Testis (tissue), 3 donors: ENCODE results near the gene PROB1. TPM values are rescaled to one million over a fixed set of nuclear protein-coding genes. Genes with fewer than 3 reads are reported as not detected.

Experiments used
- DNase-seq: peaks from one replicate; pipeline ENCODE4 v3.0.0-alpha.2; 2019
- H3K27ac ChIP-seq, 2 donors: fragments of 200-600 bp; sonication (generic); one replicate each; pipeline ENCODE4 v1.5.1; 2019
- H3K27me3 ChIP-seq: fragments of 200-600 bp; sonication (generic); one replicate; pipeline ENCODE4 v1.5.1; 2019
- H3K36me3 ChIP-seq: fragments of 200-600 bp; sonication (generic); one replicate; pipeline ENCODE4 v1.5.1; 2017; ENCODE audit warnings: low read depth; ENCODE audit errors: missing control alignments
- H3K4me1 ChIP-seq: fragments of 200-600 bp; sonication (generic); one replicate; pipeline ENCODE4 v1.5.1; 2019
- H3K4me3 ChIP-seq, 2 donors: fragments of 200-600 bp; sonication (generic); one replicate each; pipeline ENCODE4 v1.5.1; 2017 to 2019
- H3K9me3 ChIP-seq: fragments of 200-600 bp; sonication (generic); one replicate; pipeline ENCODE4 v1.5.1; 2017
- CTCF ChIP-seq, 3 experiments: fragments of 450-650 bp in 2 of 3; fragments of 200-600 bp in 1 of 3; sonication (generic) in 1 of 3; IDR thresholded peaks; one replicate each; pipeline ENCODE4 v1.5.1; 2016 to 2019; ENCODE audit warnings: antibody characterized with exemption in 3 of 3, mild to moderate bottlenecking in 2 of 3, moderate library complexity in 1 of 3
- POLR2A ChIP-seq: fragments of 450-650 bp; IDR thresholded peaks from one replicate; pipeline ENCODE4 v1.6.1; 2017; ENCODE audit warnings: antibody characterized with exemption, mild to moderate bottlenecking, moderate library complexity
- WGBS, 2 donors: methylation state at CpG; one replicate each; pipeline ENCODE4 v1.1.5; 2018; 5-methylcytosine and 5-hydroxymethylcytosine counted together
- intact Hi-C: fragments of 100-400 bp; cut with DNase I; formaldehyde crosslinking; loops from one replicate; pipeline ENCODE4 v1.15.1; 2023; ENCODE audit warnings: low total_unique reads
- polyA plus RNA-seq: library from polyadenylated mRNA; stranded (reverse); fragments of 350-450 nt; fragmentation: Illumina TruSeq; extraction: RNeasy Lipid Tissue Mini Kit (QIAGEN cat#74804); gene quantifications from one replicate; pipeline ENCODE4 v1.2.3, GENCODE V29; 2014; ENCODE audit warnings: low read depth, low replicate concordance; ENCODE audit not compliant: insufficient read depth
- total RNA-seq, 2 donors: library from RNA; depleted of rRNA; stranded (reverse); fragments of >200 nt; gene quantifications; one replicate each; pipeline ENCODE4 v1.2.3, GENCODE V29; 2016

The PROB1 gene
- total and polyA plus RNA-seq, 3 donors from 2014 or later = 1.5 to 3.6 (median 2.7) TPM

- Histone ChIP-seq H3K27ac (peak overlapping the region; percentile 92 to 97), H3K4me1 (no peaks in the 10 kb centered on the region), H3K9me3 (no peaks in the 10 kb centered on the region), H3K27me3 (no peaks in the 10 kb centered on the region), H3K36me3 (no peaks in the 10 kb centered on the region), H3K4me3 (peak overlapping the region; percentile 57 to 65)
- TF ChIP-seq CTCF (IDR thresholded peaks at IDR 0.05) = no peak
- TF ChIP-seq POLR2A = no peak
- no peak for DNase-seq
- 9 to 13% methylated on average over 6 to 7 of the region's 7 CpGs for WGBS, 2 donors
- intact Hi-C loops = no loop called here
These were observed 8.5 kb upstream of the PROB1 start for GRCh38 chr5:139403418-139403786.

- no peaks in the 10 kb centered on the region for H3K9me3 ChIP-seq
- DNase-seq = no peak
- intact Hi-C loops = no loop called here
- no peaks in the 10 kb centered on the region for H3K36me3 ChIP-seq
- H3K27me3 ChIP-seq = no peaks in the 10 kb centered on the region
- 59 to 73% methylated on average over 7 of the region's 7 CpGs for WGBS, 2 donors
- TF ChIP-seq POLR2A (no peak), CTCF (IDR thresholded peaks at IDR 0.05) (no peak)
- H3K4me3 ChIP-seq = peak overlapping the region in 1 of 2 donors; percentile 57
- no peak overlapping the region for H3K27ac ChIP-seq
- no peaks in the 10 kb centered on the region for H3K4me1 ChIP-seq
These were observed 7.8 kb upstream of the PROB1 start for GRCh38 chr5:139402561-139403158.

- Histone ChIP-seq H3K4me3 (no peak overlapping the region), H3K27ac (no peak overlapping the region), H3K27me3 (no peaks in the 10 kb centered on the region), H3K36me3 (no peaks in the 10 kb centered on the region), H3K4me1 (no peaks in the 10 kb centered on the region), H3K9me3 (no peaks in the 10 kb centered on the region)
- WGBS, 2 donors = 90 to 94% methylated on average over 10 of the region's 10 CpGs
- TF ChIP-seq CTCF (IDR thresholded peaks at IDR 0.05) = no peak
- no peak for TF ChIP-seq POLR2A
- intact Hi-C loops = no loop called here
- no peak for DNase-seq
These were observed 6.6 kb upstream of the PROB1 start for GRCh38 chr5:139401546-139401945.

GRCh38 chr5:139399501-139400121 lies 4.7 kb upstream of the PROB1 start:
- no peak for DNase-seq
- Histone ChIP-seq H3K27ac (no peak overlapping the region), H3K36me3 (no peaks in the 10 kb centered on the region), H3K9me3 (no peaks in the 10 kb centered on the region), H3K27me3 (no peaks in the 10 kb centered on the region), H3K4me3 (no peak overlapping the region), H3K4me1 (no peaks in the 10 kb centered on the region)
- no peak for TF ChIP-seq POLR2A
- no peak for TF ChIP-seq CTCF (IDR thresholded peaks at IDR 0.05)
- 89 to 91% methylated on average over 6 of the region's 6 CpGs for WGBS, 2 donors
- intact Hi-C loops = no loop called here

- TF ChIP-seq CTCF (IDR thresholded peaks at IDR 0.05) = no peak
- no peak for TF ChIP-seq POLR2A
- DNase-seq = no peak
- intact Hi-C loops = no loop called here
- Histone ChIP-seq H3K9me3 (no peaks in the 10 kb centered on the region), H3K36me3 (no peaks in the 10 kb centered on the region), H3K4me1 (peaks cover 3% of the 10 kb centered on the region), H3K27ac (no peak overlapping the region), H3K4me3 (no peak overlapping the region), H3K27me3 (no peaks in the 10 kb centered on the region)
- WGBS, 2 donors = 57% methylated on average over 6 of the region's 6 CpGs
These were observed 3.0 kb upstream of the PROB1 start for GRCh38 chr5:139397921-139398320.
